MM.1S (cell line): ENCODE measurements around the gene CROCC2.
A peak's percentile ranks its signal among the peaks of the same experiment; 100 is the strongest.

Experiments
- DNase-seq: peaks from one replicate; pipeline ENCODE4 v3.0.0-alpha.2; 2015
- H2AFZ ChIP-seq: fragments of 300-600 bp; sonication (generic); 2 replicates; pipeline ENCODE4 v1.6.0; 2016; ENCODE audit warnings: antibody characterized with exemption, low read length
- H3F3A ChIP-seq: fragments of 300-600 bp; sonication (generic); 2 replicates; pipeline ENCODE4 v1.6.1; 2016; ENCODE audit warnings: mild to moderate bottlenecking, antibody characterized with exemption, low read length, moderate library complexity, mixed read lengths; ENCODE audit not compliant: insufficient read depth
- H3K27ac ChIP-seq: fragments of 300-600 bp; sonication (generic); 2 replicates; pipeline ENCODE4 v1.5.1; 2016; ENCODE audit warnings: mild to moderate bottlenecking, low read length
- H3K27me3 ChIP-seq: fragments of 300-600 bp; sonication (generic); replicated peaks from 2 replicates; pipeline ENCODE4 v1.6.0; 2016; ENCODE audit warnings: low read length; ENCODE audit not compliant: insufficient read depth
- H3K36me3 ChIP-seq: fragments of 300-600 bp; sonication (generic); replicated peaks from 2 replicates; pipeline ENCODE4 v1.6.1; 2016; ENCODE audit warnings: mild to moderate bottlenecking, low read length, mixed read lengths; ENCODE audit not compliant: insufficient read depth
- H3K4me1 ChIP-seq: fragments of 300-600 bp; sonication (generic); 2 replicates; pipeline ENCODE4 v1.6.1; 2016; ENCODE audit warnings: low read length, mixed read lengths
- H3K4me2 ChIP-seq: fragments of 300-600 bp; sonication (generic); 2 replicates; pipeline ENCODE4 v1.6.0; 2016; ENCODE audit warnings: low read depth, low read length
- H3K4me3 ChIP-seq: fragments of 300-600 bp; sonication (generic); 2 replicates; pipeline ENCODE4 v1.5.1; 2016; ENCODE audit warnings: low read length, mixed read lengths
- H3K79me2 ChIP-seq: fragments of 300-600 bp; sonication (generic); 2 replicates; pipeline ENCODE4 v1.6.1; 2016; ENCODE audit warnings: mixed run types, low read length, mixed read lengths
- H3K9ac ChIP-seq: fragments of 300-600 bp; sonication (generic); 2 replicates; pipeline ENCODE4 v1.6.1; 2016; ENCODE audit warnings: low read length, mixed read lengths
- H3K9me2 ChIP-seq: fragments of 300-600 bp; sonication (generic); replicated peaks from 2 replicates; pipeline ENCODE4 v1.6.1; 2016; ENCODE audit warnings: mild to moderate bottlenecking, low read length, mixed read lengths; ENCODE audit not compliant: insufficient read depth
- H3K9me3 ChIP-seq: fragments of 300-600 bp; sonication (generic); replicated peaks from 2 replicates; pipeline ENCODE4 v1.6.1; 2016; ENCODE audit warnings: mild to moderate bottlenecking, low read length, mixed read lengths; ENCODE audit not compliant: insufficient read depth
- H4K20me1 ChIP-seq: fragments of 300-600 bp; sonication (generic); 2 replicates; pipeline ENCODE4 v1.6.1; 2016; ENCODE audit warnings: mild to moderate bottlenecking, low read length, moderate library complexity, mixed read lengths; ENCODE audit not compliant: insufficient read depth
- EZH2 ChIP-seq: fragments of 300-600 bp; sonication (generic); optimal IDR thresholded peaks from 2 replicates; pipeline ENCODE3; 2017; ENCODE audit warnings: low read depth, mild to moderate bottlenecking, antibody characterized with exemption, low read length, mixed read lengths
- EZH2phosphoT487 ChIP-seq: fragments of 300-600 bp; sonication (generic); IDR thresholded peaks from 2 replicates; pipeline ENCODE4 v1.6.1; 2018; ENCODE audit warnings: antibody characterized with exemption, low read length
- TF ChIP-seq, protein P1 (sequence below): fragments of 300-600 bp; sonication (generic); IDR thresholded peaks from 2 replicates; pipeline ENCODE4 v1.5.1; 2016; ENCODE audit warnings: antibody characterized with exemption, low read length, mixed read lengths

Gene CROCC2

DNA sequence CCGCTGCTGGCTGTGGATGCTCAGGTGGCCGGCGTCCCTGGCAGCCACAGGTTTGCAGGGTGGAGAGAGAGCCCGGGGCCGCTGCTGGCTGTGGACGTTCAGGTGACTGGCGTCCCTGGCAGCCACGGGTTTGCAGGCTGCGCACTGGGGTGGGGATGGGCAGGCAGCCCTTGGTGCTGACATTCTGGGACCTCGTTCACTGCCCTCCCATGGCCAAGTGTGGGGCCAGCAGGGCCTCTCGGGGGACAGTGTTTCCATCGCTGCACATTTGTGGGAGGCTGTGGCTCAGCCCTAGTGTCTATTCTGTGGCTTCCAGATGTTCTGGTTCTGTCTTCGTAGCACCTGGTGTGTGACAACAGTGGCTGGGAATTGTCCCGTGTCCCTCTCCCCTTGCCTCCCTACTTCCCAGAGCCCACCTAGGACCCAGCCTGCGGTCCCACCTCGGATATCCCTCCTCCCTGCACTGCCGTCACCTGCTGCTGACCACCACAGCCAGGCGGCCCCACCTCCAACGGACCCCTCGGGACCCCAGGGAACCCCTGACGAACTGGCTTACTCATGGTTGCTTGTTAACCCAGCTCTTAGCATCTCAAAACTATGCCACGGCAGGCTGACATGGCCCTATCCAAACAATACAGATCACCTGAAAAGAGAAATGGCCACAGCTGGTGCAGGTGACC, 915 bp downstream of the CROCC2 start:
- Histone ChIP-seq H3K9me3 (no peaks in the 10 kb centered on the region), H3F3A (no peaks in the 10 kb centered on the region), H3K4me1 (no peaks in the 10 kb centered on the region), H3K36me3 (no peaks in the 10 kb centered on the region), H2AFZ (no peak overlapping the region), H3K9me2 (no peaks in the 10 kb centered on the region), H3K4me3 (no peak overlapping the region), H3K4me2 (no peak overlapping the region), H3K27me3 (peaks cover 43% of the 10 kb centered on the region), H3K79me2 (no peaks in the 10 kb centered on the region), H4K20me1 (no peaks in the 10 kb centered on the region), H3K9ac (no peak overlapping the region), H3K27ac (peak overlapping the region; percentile 27; the same call in 1 of the 2 replicates)
- TF ChIP-seq EZH2 (no peak), EZH2phosphoT487 (no peak)
- TF ChIP-seq, protein P1, sequence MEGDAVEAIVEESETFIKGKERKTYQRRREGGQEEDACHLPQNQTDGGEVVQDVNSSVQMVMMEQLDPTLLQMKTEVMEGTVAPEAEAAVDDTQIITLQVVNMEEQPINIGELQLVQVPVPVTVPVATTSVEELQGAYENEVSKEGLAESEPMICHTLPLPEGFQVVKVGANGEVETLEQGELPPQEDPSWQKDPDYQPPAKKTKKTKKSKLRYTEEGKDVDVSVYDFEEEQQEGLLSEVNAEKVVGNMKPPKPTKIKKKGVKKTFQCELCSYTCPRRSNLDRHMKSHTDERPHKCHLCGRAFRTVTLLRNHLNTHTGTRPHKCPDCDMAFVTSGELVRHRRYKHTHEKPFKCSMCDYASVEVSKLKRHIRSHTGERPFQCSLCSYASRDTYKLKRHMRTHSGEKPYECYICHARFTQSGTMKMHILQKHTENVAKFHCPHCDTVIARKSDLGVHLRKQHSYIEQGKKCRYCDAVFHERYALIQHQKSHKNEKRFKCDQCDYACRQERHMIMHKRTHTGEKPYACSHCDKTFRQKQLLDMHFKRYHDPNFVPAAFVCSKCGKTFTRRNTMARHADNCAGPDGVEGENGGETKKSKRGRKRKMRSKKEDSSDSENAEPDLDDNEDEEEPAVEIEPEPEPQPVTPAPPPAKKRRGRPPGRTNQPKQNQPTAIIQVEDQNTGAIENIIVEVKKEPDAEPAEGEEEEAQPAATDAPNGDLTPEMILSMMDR, result no peak
- DNase-seq, result no peak

DNA sequence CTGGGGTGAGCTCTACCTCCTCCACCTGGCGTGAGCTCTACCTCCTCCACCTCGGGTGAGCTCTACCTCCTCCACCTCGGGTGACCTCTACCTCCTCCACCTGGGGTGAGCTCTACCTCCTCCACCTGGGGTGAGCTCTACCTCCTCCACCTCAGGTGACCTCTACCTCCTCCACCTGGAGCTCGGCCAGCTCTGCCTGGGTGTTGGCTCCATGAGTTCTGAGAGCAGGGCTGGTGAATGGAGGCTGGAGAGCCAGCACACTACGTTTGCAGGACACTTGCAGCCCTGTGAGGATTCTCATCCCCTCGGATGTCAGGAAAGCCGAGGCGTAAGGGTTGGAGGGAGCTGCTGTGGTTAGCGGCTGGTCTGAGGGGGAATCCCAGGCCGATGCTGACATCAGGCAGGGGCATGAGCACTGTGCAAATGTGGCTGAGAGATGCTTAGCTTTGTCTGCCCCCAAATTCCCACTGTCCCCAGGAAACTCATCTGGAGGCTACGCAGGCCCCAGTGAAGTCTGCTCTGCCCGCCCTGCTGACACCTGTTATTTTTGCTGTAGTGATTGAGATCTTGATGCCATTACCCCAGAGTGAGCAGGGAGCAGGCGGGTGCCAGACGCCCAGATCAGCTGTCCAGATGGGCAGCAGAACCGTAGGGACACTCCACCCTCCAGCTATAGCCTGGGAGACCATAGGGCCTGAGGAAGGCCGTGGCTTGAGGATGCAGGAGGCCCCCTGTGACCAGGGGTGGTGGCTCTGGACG, 3.3 kb downstream of the CROCC2 start:
- no peaks in the 10 kb centered on the region for H3K79me2 ChIP-seq
- no peak for DNase-seq
- H3K9me2 ChIP-seq, result no peaks in the 10 kb centered on the region
- H3K9ac ChIP-seq, result no peak overlapping the region
- TF ChIP-seq EZH2 (no peak), EZH2phosphoT487 (no peak)
- TF ChIP-seq, protein P1, result no peak
- H3K4me3 ChIP-seq, result no peak overlapping the region
- H3K36me3 ChIP-seq, result no peaks in the 10 kb centered on the region
- H2AFZ ChIP-seq, result no peak overlapping the region
- no peaks in the 10 kb centered on the region for H3F3A ChIP-seq
- no peaks in the 10 kb centered on the region for H4K20me1 ChIP-seq
- H3K4me2 ChIP-seq, result no peak overlapping the region
- peaks cover 62% of the 10 kb centered on the region for H3K27me3 ChIP-seq
- peak overlapping the region; percentile 37; the same call in 1 of the 2 replicates for H3K27ac ChIP-seq
- H3K9me3 ChIP-seq, result no peaks in the 10 kb centered on the region
- no peaks in the 10 kb centered on the region for H3K4me1 ChIP-seq

DNA sequence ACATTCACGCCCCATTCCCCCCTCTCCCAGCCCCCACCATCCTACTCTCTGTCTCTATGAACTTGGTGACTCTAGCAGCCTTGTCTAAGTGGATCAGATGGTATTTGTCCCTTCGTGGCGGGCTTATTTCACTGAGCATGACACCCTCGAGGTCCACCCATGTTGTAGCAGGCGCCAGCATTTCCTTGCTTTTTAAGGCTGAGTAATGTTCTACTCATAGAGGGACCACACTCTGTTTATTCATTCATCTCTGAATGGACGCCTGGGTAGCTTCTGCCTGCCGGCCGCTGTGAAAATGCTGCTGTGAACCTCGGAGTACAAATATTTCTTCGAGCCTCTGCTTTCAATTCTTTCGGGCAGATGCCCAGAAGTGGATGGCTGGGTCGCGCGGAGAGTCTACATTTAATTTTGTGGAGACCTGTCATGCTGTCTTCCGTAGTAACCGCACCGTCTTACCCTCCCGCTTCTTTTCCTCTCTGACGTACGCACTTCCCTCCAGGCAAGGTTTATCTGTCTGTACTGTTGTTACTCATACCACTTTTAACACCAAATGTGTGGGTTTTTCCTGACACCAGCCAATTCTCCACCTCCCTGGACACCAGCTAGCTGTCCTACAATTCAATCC, 5.6 kb downstream of the CROCC2 start:
- DNase-seq, result no peak
- peaks cover 50% of the 10 kb centered on the region for H3K27me3 ChIP-seq
- no peak overlapping the region for H3K4me2 ChIP-seq
- no peak overlapping the region for H3K27ac ChIP-seq
- TF ChIP-seq EZH2phosphoT487 (no peak), EZH2 (no peak)
- TF ChIP-seq, protein P1, result no peak
- H4K20me1 ChIP-seq, result no peaks in the 10 kb centered on the region
- H3K9ac ChIP-seq, result no peak overlapping the region
- H3K4me1 ChIP-seq, result no peaks in the 10 kb centered on the region
- no peaks in the 10 kb centered on the region for H3K36me3 ChIP-seq
- H3K9me3 ChIP-seq, result no peaks in the 10 kb centered on the region
- no peak overlapping the region for H2AFZ ChIP-seq
- H3F3A ChIP-seq, result no peaks in the 10 kb centered on the region
- no peaks in the 10 kb centered on the region for H3K9me2 ChIP-seq
- no peak overlapping the region for H3K4me3 ChIP-seq
- no peaks in the 10 kb centered on the region for H3K79me2 ChIP-seq
